A549 (cell line): ENCODE results near the gene PRKAG2. TPM values are rescaled to one million over a fixed set of nuclear protein-coding genes. Genes with fewer than 3 reads are reported as not detected.

Experiments used
- ATAC-seq, 2 experiments: fragments of 200-7000 bp in 1 of 2; fragments of >200 bp in 1 of 2; cut with Nextera tagmentation in 1 of 2; cut with Tn5 transposase in 1 of 2; 3 replicates each; pipeline versions ENCODE4 v1.8.0 to v1.9.1; 2018 to 2020; ENCODE audit warnings: mild to moderate bottlenecking in 1 of 2, moderate library complexity in 1 of 2
- CTCF ChIA-PET: fragments of 300-600 bp; sonication (Branson Sonifier 250); formaldehyde crosslinking; extraction: SDS; loops from one replicate; lab custom pipeline; 2021; ENCODE audit warnings: antibody characterized with exemption, inconsistent platforms; lab: Yijun Ruan, JAX
- POLR2A ChIA-PET: fragments of 350-600 bp; formaldehyde crosslinking; extraction: SDS; loops from one replicate; lab custom pipeline; 2021; ENCODE audit warnings: antibody characterized with exemption, inconsistent platforms; lab: Yijun Ruan, JAX
- DNase-seq, 2 experiments: peaks; one replicate each; pipeline versions ENCODE4 v3.0.0 to v3.0.0-alpha.2; 2011 to 2016; ENCODE audit warnings: low read depth in 1 of 2, low spot score in 1 of 2
- FAIRE-seq: peaks from 2 replicates; lab custom pipeline; 2011; peaks lifted over from hg19 to GRCh38; lab: Jason Lieb, UNC
- H3K27ac ChIP-seq, 2 experiments: fragments of >200 bp; sonication (Bioruptor Twin); formaldehyde crosslinking; 3 replicates each; pipeline ENCODE4 v1.5.1; 2016 to 2017
- H3K4me1 ChIP-seq: fragments of >200 bp; sonication (Bioruptor Twin); formaldehyde crosslinking; 3 replicates; pipeline ENCODE4 v1.6.1; 2016
- H3K4me2 ChIP-seq: fragments of >200 bp; sonication (Bioruptor Twin); formaldehyde crosslinking; 3 replicates; pipeline ENCODE4 v1.6.1; 2016
- H3K4me3 ChIP-seq: fragments of >200 bp; sonication (Bioruptor Twin); formaldehyde crosslinking; 3 replicates; pipeline ENCODE4 v1.5.1; 2016
- H3K9me3 ChIP-seq: fragments of >200 bp; sonication (Bioruptor Twin); formaldehyde crosslinking; 3 replicates; pipeline ENCODE4 v1.6.1; 2016
- BHLHE40 ChIP-seq: IDR thresholded peaks from 2 replicates; pipeline ENCODE4 v1.6.1; 2012; ENCODE audit warnings: low read depth, low read length, inconsistent platforms
- CBX8 ChIP-seq: fragments of 200-600 bp; sonication (generic); IDR thresholded peaks from 2 replicates; pipeline ENCODE4 v1.6.1; 2016
- CEBPB ChIP-seq, 2 experiments: fragments of >200 bp in 1 of 2; sonication (Bioruptor Twin) in 1 of 2; formaldehyde crosslinking in 1 of 2; IDR thresholded peaks; 2 replicates each; pipeline ENCODE4 v1.6.1; 2012 to 2016
- CHD4 ChIP-seq: fragments of 200-600 bp; sonication (generic); IDR thresholded peaks from 2 replicates; pipeline ENCODE4 v1.6.1; 2016; ENCODE audit warnings: antibody characterized with exemption, mild to moderate bottlenecking, borderline replicate concordance
- EHF ChIP-seq: fragments of 250-450 bp; sonication (Bioruptor Pico); IDR thresholded peaks from 2 replicates; pipeline ENCODE4 v1.5.0; 2020; ENCODE audit warnings: mild to moderate bottlenecking
- EHMT2 ChIP-seq: fragments of 200-600 bp; sonication (generic); IDR thresholded peaks from 2 replicates; pipeline ENCODE4 v1.6.1; 2016; ENCODE audit warnings: antibody characterized with exemption, low read depth, mild to moderate bottlenecking, moderate library complexity
- ESRRA ChIP-seq: fragments of 150-350 bp; IDR thresholded peaks from 2 replicates; pipeline ENCODE4 v1.6.1; 2014; ENCODE audit warnings: mild to moderate bottlenecking, low read length, borderline replicate concordance
- FOSB ChIP-seq: fragments of 250-450 bp; sonication (Bioruptor Pico); IDR thresholded peaks from 2 replicates; pipeline ENCODE4 v1.5.0; 2020; ENCODE audit warnings: mild to moderate bottlenecking, moderate library complexity
- FOSL2 ChIP-seq, 2 experiments: fragments of 450-650 bp in 1 of 2; fragments of >200 bp in 1 of 2; sonication (Bioruptor Twin) in 1 of 2; formaldehyde crosslinking; IDR thresholded peaks; 2 replicates each; pipeline versions ENCODE4 v1.5.0 to v1.6.1; 2016 to 2020; ENCODE audit warnings: mild to moderate bottlenecking in 1 of 2, moderate library complexity in 1 of 2
- GATA3 ChIP-seq: IDR thresholded peaks from 2 replicates; pipeline ENCODE4 v1.6.1; 2012; ENCODE audit warnings: borderline replicate concordance
- HEYL ChIP-seq: fragments of 250-450 bp; sonication (Bioruptor Pico); IDR thresholded peaks from 2 replicates; pipeline ENCODE4 v1.8.0; 2021; ENCODE audit warnings: mild to moderate bottlenecking, moderate library complexity
- HOXA7 ChIP-seq: fragments of 250-450 bp; sonication (Bioruptor Pico); IDR thresholded peaks from 2 replicates; pipeline ENCODE4 v1.5.0; 2020; ENCODE audit warnings: mild to moderate bottlenecking, moderate library complexity
- HOXB13 ChIP-seq: fragments of 250-450 bp; sonication (Bioruptor Pico); IDR thresholded peaks from 2 replicates; pipeline ENCODE4 v1.5.0; 2020; ENCODE audit warnings: low read depth, mild to moderate bottlenecking, moderate library complexity
- JUN ChIP-seq, 2 experiments: fragments of >200 bp; sonication (Bioruptor Twin); formaldehyde crosslinking; IDR thresholded peaks; 2 replicates in 1 of 2; 3 replicates in 1 of 2; pipeline ENCODE4 v1.6.1; 2016 to 2017
- MAFK ChIP-seq: fragments of 450-650 bp; IDR thresholded peaks from 2 replicates; pipeline ENCODE4 v1.6.1; 2014; ENCODE audit not compliant: partially characterized antibody
- MAZ ChIP-seq: fragments of 150-350 bp; IDR thresholded peaks from 2 replicates; pipeline ENCODE4 v1.6.1; 2014; ENCODE audit warnings: antibody characterized with exemption, low read depth, low read length, borderline replicate concordance
- MYC ChIP-seq: IDR thresholded peaks from 2 replicates; pipeline ENCODE4 v1.6.1; 2012; ENCODE audit warnings: mild to moderate bottlenecking, inconsistent platforms, low read length, improper control_type of control experiment, borderline replicate concordance
- NFE2L2 ChIP-seq: fragments of 150-350 bp; conservative IDR thresholded peaks from 2 replicates; pipeline ENCODE4 v1.6.1; 2014; ENCODE audit warnings: low read length
- POLR2AphosphoS2 ChIP-seq: conservative IDR thresholded peaks from 2 replicates; pipeline ENCODE4 v1.6.1; 2012; ENCODE audit warnings: low read length, improper control_type of control experiment, inconsistent platforms
- RAD21 ChIP-seq, 2 experiments: fragments of >200 bp in 1 of 2; sonication (Bioruptor Twin) in 1 of 2; formaldehyde crosslinking in 1 of 2; IDR thresholded peaks in 1 of 2; conservative IDR thresholded peaks in 1 of 2; 2 replicates in 1 of 2; 3 replicates in 1 of 2; pipeline ENCODE4 v1.6.1; 2012 to 2018; ENCODE audit warnings: inconsistent platforms in 1 of 2
- RCOR1 ChIP-seq: fragments of 150-350 bp; IDR thresholded peaks from 2 replicates; pipeline ENCODE4 v1.6.1; 2014; ENCODE audit warnings: antibody characterized with exemption, low read length, low read depth
- ZC3H11A ChIP-seq: fragments of 450-650 bp; IDR thresholded peaks from 2 replicates; pipeline ENCODE4 v1.6.1; 2014; ENCODE audit warnings: antibody characterized with exemption, mild to moderate bottlenecking
- WGBS: methylation state at CpG from one replicate; pipeline ENCODE4 v1.1.6; 2017; ENCODE audit errors: missing lambda C conversion rate; 5-methylcytosine and 5-hydroxymethylcytosine counted together
- polyA plus RNA-seq, 4 experiments: library from polyadenylated mRNA; depleted of rRNA in 3 of 4; stranded (reverse); fragments of >200 nt; fragmentation: RNase III in 1 of 4; extraction: RNeasy Plus Mini Kit Qiagen cat#74134 plus additional on column Dnase treatment in 1 of 4; gene quantifications; 2 replicates in 3 of 4; 3 replicates in 1 of 4; pipeline ENCODE4 v1.2.3, GENCODE V29; 2011 to 2017
- TF ChIP-seq, protein P1 (sequence below): fragments of 150-350 bp; IDR thresholded peaks from 2 replicates; pipeline ENCODE4 v1.6.1; 2014; ENCODE audit warnings: low read depth, mild to moderate bottlenecking, low read length
- TF ChIP-seq, protein P2 (sequence below): fragments of 250-450 bp; sonication (Bioruptor Pico); IDR thresholded peaks from 2 replicates; pipeline ENCODE4 v1.5.0; 2020; ENCODE audit warnings: low read depth, mild to moderate bottlenecking, moderate library complexity
- TF ChIP-seq, protein P3 (sequence below): IDR thresholded peaks from 2 replicates; pipeline ENCODE4 v1.6.1; 2012
- TF ChIP-seq, protein P4 (sequence below): fragments of >200 bp; sonication (Bioruptor Twin); formaldehyde crosslinking; IDR thresholded peaks from 2 replicates; pipeline ENCODE4 v1.6.1; 2016
- TF ChIP-seq, protein P5 (sequence below): fragments of 200-600 bp; sonication (generic); IDR thresholded peaks from 2 replicates; pipeline ENCODE4 v1.6.1; 2016; ENCODE audit warnings: antibody characterized with exemption, mild to moderate bottlenecking, moderate library complexity
- TF ChIP-seq, protein P6 (sequence below): fragments of >200 bp; sonication (Bioruptor Twin); formaldehyde crosslinking; IDR thresholded peaks from 3 replicates; pipeline ENCODE4 v1.5.1; 2016

PRKAG2 gene
- polyA plus RNA-seq, 2 of the 4 experiments (the other 2 are of a cell fraction) = 26.5 to 31.7 TPM

DNA sequence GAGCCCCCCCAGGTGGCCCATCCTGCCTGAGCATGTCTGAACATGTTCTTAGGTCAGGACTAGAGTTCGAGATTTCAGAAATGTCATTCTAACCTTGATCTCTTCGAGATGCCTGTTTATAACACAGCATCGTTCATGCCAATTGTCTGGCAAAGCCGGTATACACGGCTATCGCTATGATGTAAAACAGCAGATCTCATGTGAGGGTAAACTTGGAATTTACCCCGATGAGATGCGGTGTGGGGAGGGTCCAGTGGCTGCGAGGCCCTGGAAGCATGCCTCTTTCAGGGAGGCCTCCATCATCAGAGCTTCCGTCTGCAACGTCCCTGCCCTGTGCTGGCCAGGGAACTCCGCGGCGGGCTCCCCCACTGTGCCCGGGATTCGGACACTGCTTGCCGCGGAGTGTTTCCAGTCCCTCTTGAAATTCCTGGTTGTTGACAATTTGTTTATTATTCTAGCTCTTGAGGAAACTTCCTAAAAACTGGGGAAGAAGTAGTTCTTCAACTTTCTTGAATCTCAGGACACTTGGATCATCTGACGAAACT, 188.6 kb downstream of the PRKAG2 start (continued):
- TF ChIP-seq BHLHE40 (no peak), HOXA7 (CRISPR knock-in tag) (no peak), HEYL (CRISPR knock-in tag) (no peak), CBX8 (no peak), JUN (IDR thresholded peaks at IDR 0.05) (no peak), HOXB13 (no peak)
- TF ChIP-seq, protein P1, sequence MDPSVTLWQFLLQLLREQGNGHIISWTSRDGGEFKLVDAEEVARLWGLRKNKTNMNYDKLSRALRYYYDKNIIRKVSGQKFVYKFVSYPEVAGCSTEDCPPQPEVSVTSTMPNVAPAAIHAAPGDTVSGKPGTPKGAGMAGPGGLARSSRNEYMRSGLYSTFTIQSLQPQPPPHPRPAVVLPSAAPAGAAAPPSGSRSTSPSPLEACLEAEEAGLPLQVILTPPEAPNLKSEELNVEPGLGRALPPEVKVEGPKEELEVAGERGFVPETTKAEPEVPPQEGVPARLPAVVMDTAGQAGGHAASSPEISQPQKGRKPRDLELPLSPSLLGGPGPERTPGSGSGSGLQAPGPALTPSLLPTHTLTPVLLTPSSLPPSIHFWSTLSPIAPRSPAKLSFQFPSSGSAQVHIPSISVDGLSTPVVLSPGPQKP = no peak

DNA sequence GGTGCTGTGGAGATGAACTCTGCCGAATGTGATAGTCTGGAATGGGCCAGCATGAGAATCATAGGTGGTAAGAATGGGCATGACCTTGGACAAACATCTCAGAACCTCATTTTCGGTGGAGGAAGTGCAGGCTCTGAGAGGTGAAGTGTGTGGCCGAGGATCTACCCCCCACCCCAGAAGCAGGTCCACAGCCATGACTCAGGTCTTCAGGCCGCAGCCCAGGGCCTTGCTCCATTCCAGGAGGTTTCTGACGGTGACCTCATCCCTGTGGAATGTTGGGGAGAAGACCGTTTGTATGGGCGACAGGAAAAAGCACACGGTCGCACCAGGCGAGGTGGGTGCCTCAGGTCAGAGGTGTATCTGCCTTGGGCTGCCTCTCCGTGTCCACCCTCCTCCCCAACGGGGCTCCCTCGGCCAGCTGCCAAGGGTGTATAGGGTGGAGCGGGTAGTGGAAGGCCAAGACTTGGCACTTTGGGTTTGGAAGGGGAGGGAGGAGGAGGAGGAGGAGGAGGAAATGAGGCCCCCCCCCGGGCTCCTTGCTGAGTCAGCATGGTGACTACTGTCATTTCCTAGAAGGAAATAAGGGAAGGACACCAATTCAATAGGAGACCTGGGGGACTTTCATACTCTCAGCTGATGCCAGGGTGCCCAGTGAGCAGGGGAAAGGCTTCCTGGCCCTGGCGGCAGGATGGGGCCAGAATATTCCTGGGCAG, 189.2 kb downstream of the PRKAG2 start:
- Histone ChIP-seq H3K4me2 (peak overlapping the region; percentile 74), H3K9me3 (no peaks in the 10 kb centered on the region), H3K4me1 (peaks cover 52% of the 10 kb centered on the region), H3K27ac (peak overlapping the region; percentile 82 to 93), H3K4me3 (no peak overlapping the region)
- FAIRE-seq = peak; percentile 84
- ATAC-seq = peak; percentile 87 to 95
- ChIA-PET POLR2A (no interaction called here), CTCF (interaction anchor here (0.6 to 2.9 kb wide), 6 partner anchors 10 to 62 kb away, joined by 3 to 17 read pairs (median 8); no protein-coding TSS in a partner anchor)
- DNase-seq = peak; percentile 96 to 99
- WGBS = 4% methylated on average over 16 of the region's 16 CpGs
- TF ChIP-seq HEYL (CRISPR knock-in tag) = no peak
- TF ChIP-seq HOXB13 = no peak
- TF ChIP-seq CHD4 = no peak
- TF ChIP-seq ESRRA = no peak
- TF ChIP-seq MAFK = peak; percentile 97
- TF ChIP-seq MAZ = no peak
- peak; percentile 54; the same call in 1 of the 2 replicates for TF ChIP-seq MYC
- TF ChIP-seq, protein P2, sequence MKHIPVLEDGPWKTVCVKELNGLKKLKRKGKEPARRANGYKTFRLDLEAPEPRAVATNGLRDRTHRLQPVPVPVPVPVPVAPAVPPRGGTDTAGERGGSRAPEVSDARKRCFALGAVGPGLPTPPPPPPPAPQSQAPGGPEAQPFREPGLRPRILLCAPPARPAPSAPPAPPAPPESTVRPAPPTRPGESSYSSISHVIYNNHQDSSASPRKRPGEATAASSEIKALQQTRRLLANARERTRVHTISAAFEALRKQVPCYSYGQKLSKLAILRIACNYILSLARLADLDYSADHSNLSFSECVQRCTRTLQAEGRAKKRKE = no peak
- TF ChIP-seq GATA3 = peak; percentile 89
- TF ChIP-seq, protein P3, sequence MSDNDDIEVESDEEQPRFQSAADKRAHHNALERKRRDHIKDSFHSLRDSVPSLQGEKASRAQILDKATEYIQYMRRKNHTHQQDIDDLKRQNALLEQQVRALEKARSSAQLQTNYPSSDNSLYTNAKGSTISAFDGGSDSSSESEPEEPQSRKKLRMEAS = peak; percentile 94
- no peak for TF ChIP-seq FOSB (CRISPR knock-in tag)
- TF ChIP-seq CEBPB (IDR thresholded peaks at IDR 0.05) = peak in 1 of 2 experiments; percentile 75; a peak in 2 of 4 replicates
- TF ChIP-seq, protein P4, sequence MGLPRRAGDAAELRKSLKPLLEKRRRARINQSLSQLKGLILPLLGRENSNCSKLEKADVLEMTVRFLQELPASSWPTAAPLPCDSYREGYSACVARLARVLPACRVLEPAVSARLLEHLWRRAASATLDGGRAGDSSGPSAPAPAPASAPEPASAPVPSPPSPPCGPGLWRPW = no peak
- 0 out of 2 replicates have a peak, but pooled peaks have one; percentile 16 for TF ChIP-seq NFE2L2
- TF ChIP-seq FOSL2 (IDR thresholded peaks at IDR 0.05) = peak; percentile 84
- TF ChIP-seq FOSL2 (CRISPR knock-in tag; IDR thresholded peaks at IDR 0.05) = peak; percentile 97
- TF ChIP-seq, protein P1 = no peak
- TF ChIP-seq EHF = no peak; the same call in 1 of the 2 replicates
- no peak for TF ChIP-seq RCOR1
- TF ChIP-seq RAD21 (conservative IDR thresholded peaks at IDR 0.05 in 1 of 2, IDR thresholded peaks at IDR 0.05 in 1 of 2) = peak; percentile 27 to 42; a peak in 4 of 5 replicates
- TF ChIP-seq ZC3H11A = no peak
- TF ChIP-seq, protein P5, sequence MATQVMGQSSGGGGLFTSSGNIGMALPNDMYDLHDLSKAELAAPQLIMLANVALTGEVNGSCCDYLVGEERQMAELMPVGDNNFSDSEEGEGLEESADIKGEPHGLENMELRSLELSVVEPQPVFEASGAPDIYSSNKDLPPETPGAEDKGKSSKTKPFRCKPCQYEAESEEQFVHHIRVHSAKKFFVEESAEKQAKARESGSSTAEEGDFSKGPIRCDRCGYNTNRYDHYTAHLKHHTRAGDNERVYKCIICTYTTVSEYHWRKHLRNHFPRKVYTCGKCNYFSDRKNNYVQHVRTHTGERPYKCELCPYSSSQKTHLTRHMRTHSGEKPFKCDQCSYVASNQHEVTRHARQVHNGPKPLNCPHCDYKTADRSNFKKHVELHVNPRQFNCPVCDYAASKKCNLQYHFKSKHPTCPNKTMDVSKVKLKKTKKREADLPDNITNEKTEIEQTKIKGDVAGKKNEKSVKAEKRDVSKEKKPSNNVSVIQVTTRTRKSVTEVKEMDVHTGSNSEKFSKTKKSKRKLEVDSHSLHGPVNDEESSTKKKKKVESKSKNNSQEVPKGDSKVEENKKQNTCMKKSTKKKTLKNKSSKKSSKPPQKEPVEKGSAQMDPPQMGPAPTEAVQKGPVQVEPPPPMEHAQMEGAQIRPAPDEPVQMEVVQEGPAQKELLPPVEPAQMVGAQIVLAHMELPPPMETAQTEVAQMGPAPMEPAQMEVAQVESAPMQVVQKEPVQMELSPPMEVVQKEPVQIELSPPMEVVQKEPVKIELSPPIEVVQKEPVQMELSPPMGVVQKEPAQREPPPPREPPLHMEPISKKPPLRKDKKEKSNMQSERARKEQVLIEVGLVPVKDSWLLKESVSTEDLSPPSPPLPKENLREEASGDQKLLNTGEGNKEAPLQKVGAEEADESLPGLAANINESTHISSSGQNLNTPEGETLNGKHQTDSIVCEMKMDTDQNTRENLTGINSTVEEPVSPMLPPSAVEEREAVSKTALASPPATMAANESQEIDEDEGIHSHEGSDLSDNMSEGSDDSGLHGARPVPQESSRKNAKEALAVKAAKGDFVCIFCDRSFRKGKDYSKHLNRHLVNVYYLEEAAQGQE = no peak
- TF ChIP-seq, protein P6, sequence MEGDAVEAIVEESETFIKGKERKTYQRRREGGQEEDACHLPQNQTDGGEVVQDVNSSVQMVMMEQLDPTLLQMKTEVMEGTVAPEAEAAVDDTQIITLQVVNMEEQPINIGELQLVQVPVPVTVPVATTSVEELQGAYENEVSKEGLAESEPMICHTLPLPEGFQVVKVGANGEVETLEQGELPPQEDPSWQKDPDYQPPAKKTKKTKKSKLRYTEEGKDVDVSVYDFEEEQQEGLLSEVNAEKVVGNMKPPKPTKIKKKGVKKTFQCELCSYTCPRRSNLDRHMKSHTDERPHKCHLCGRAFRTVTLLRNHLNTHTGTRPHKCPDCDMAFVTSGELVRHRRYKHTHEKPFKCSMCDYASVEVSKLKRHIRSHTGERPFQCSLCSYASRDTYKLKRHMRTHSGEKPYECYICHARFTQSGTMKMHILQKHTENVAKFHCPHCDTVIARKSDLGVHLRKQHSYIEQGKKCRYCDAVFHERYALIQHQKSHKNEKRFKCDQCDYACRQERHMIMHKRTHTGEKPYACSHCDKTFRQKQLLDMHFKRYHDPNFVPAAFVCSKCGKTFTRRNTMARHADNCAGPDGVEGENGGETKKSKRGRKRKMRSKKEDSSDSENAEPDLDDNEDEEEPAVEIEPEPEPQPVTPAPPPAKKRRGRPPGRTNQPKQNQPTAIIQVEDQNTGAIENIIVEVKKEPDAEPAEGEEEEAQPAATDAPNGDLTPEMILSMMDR = no peak
- TF ChIP-seq EHMT2 = no peak
- no peak for TF ChIP-seq POLR2AphosphoS2
